ENCODE measurements around the gene WIPF1.
A peak's percentile ranks its signal among the peaks of the same experiment; 100 is the strongest.

Gene WIPF1

GRCh38 chr2:174585146-174585545 lies 12.5 kb downstream of the WIPF1 start:
- DNase-seq (ENCODE audit: low spot score), result no peak
- TF ChIP-seq CTCF (IDR thresholded peaks at IDR 0.05; ENCODE audit: extremely low read depth, missing control alignments), result no peak

DNA sequence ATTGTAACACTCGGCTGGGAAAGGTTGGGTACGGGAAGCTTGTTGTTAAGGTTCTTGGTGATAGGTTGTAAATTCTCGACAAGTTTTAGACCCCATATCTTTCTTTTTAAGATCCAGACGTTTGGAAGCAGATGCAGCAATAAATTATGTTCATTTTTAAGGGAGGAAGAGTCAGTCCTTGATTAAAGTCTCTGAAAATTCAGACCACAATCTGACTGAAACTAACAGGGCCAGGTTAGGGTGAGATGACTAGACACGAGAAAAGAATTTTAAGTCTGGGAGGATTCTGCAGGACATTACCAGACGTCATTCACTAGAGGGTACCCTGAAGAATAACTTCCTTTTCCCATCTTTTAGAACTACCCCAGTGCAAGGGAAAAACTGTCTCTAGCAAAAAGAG lies 16.1 kb downstream of the WIPF1 start:
- DNase-seq (ENCODE audit: low spot score), result no peak
- TF ChIP-seq CTCF (IDR thresholded peaks at IDR 0.05; ENCODE audit: extremely low read depth, missing control alignments), result no peak

DNA sequence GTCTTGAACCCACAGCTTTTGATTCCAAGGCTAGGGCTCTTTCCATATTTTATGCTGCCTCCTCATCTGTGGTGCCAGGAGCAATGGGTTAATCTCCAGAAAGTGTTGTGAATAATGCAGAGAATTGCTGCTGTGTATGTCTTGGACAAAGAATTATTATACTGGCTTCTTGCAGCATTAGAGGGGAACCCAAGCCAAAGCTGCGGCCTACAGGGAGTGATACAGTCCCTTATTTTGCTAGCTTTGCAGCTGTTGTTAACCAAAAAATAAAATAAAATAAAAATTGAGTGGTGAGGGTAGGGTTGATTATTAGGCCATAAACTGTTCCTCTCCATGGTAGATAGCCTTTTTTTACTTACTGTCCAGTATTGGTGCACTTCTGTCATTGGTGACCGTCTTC lies 16.7 kb downstream of the WIPF1 start:
- TF ChIP-seq CTCF (IDR thresholded peaks at IDR 0.05; ENCODE audit: extremely low read depth, missing control alignments), result no peak
- no peak for DNase-seq (ENCODE audit: low spot score)

- peak; percentile 41 for DNase-seq (ENCODE audit: low spot score)
- peak; percentile 30 for TF ChIP-seq CTCF (IDR thresholded peaks at IDR 0.05; ENCODE audit: extremely low read depth, missing control alignments)
Observed at GRCh38 chr2:174577967-174578589, 19.5 kb downstream of the WIPF1 start.

DNA sequence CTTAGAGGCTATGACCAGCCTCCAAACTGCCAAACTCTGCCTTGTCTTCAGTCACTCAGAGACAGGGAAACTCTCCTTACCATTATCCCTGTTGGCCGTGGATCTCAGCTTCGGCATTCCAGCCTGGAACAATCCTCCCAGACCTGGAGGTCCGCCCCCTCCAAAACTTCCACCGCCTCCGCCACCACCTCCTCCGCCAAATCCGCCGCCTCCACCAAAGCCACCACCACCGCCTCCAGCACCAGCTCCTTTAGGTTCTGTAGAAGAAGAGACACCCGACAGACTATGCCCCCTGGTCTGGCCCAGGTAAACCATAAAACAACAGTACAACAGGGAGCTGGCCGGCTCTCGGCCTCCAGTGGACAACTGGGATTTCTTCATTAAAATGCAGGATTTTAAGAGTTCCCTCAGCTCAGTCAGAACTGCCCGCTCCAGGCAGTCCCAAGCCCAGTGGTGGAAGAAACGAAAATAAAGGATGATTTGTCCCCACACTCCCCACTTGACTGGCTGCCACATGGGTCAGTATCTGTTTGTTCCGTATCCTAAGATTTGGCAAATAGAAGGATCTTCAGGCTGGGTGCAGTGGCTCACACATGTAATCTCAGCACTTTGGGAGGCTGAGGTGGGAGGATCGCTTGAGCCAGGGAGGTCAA lies 22.4 kb downstream of the WIPF1 start:
- no peak for DNase-seq (ENCODE audit: low spot score)
- TF ChIP-seq CTCF (IDR thresholded peaks at IDR 0.05; ENCODE audit: extremely low read depth, missing control alignments), result no peak

GRCh38 chr2:174574657-174575056 lies 22.9 kb downstream of the WIPF1 start:
- TF ChIP-seq CTCF (IDR thresholded peaks at IDR 0.05; ENCODE audit: extremely low read depth, missing control alignments), result no peak
- DNase-seq (ENCODE audit: low spot score), result no peak

GRCh38 chr2:174573621-174574081 lies 24.0 kb downstream of the WIPF1 start:
- no peak for TF ChIP-seq CTCF (IDR thresholded peaks at IDR 0.05; ENCODE audit: extremely low read depth, missing control alignments)

More at GRCh38 chr2:174573621-174574081, 24.0 kb downstream of the WIPF1 start:
- no peak for DNase-seq (ENCODE audit: low spot score)

All from GM20000 (cell line).